Stimulated activated CD8-positive, alpha-beta memory T cell treated with anti-CD3 and anti-CD28 coated beads, Interleukin-7, amount 100 ng/mL, for 24 hours (primary cell): ENCODE measurements around the gene DENND1A.

Source experiments
- DNase-seq: peaks from one replicate; pipeline ENCODE4 v3.0.0-alpha.2; 2020; ENCODE audit warnings: low read depth

The DENND1A gene

GRCh38 chr9:123487944-123488548, 441.9 kb downstream of the DENND1A start:
- no peak for DNase-seq

GRCh38 chr9:123486431-123486830, 443.5 kb downstream of the DENND1A start:
- DNase-seq = no peak

- DNase-seq = no peak
These were observed 444.7 kb downstream of the DENND1A start for GRCh38 chr9:123485216-123485615.

GRCh38 chr9:123484130-123484529, 445.8 kb downstream of the DENND1A start:
- DNase-seq = no peak

GRCh38 chr9:123483191-123483803, 446.6 kb downstream of the DENND1A start:
- no peak for DNase-seq

- DNase-seq = no peak
These were observed 447.5 kb downstream of the DENND1A start for GRCh38 chr9:123482295-123482968.

- DNase-seq = no peak
These were observed 448.6 kb downstream of the DENND1A start for GRCh38 chr9:123481209-123481865.

GRCh38 chr9:123480791-123481190, 449.1 kb downstream of the DENND1A start:
- no peak for DNase-seq

GRCh38 chr9:123480096-123480495, 449.8 kb downstream of the DENND1A start:
- no peak for DNase-seq

GRCh38 chr9:123478967-123479602, 450.8 kb downstream of the DENND1A start:
- no peak for DNase-seq

GRCh38 chr9:123478160-123478559, 451.8 kb downstream of the DENND1A start:
- DNase-seq = no peak

- no peak for DNase-seq
These were observed 454.5 kb downstream of the DENND1A start for GRCh38 chr9:123475407-123475806.

- no peak for DNase-seq
These were observed 456.9 kb downstream of the DENND1A start for GRCh38 chr9:123472862-123473614.

GRCh38 chr9:123471843-123472570, 457.9 kb downstream of the DENND1A start:
- DNase-seq = no peak

GRCh38 chr9:123470991-123471770, 458.7 kb downstream of the DENND1A start:
- DNase-seq = no peak

GRCh38 chr9:123470121-123470782, 459.7 kb downstream of the DENND1A start:
- no peak for DNase-seq

- no peak for DNase-seq
These were observed 460.6 kb downstream of the DENND1A start for GRCh38 chr9:123469282-123469681.

GRCh38 chr9:123468541-123468940, 461.4 kb downstream of the DENND1A start:
- no peak for DNase-seq

GRCh38 chr9:123465304-123465703, 464.6 kb downstream of the DENND1A start:
- no peak for DNase-seq

GRCh38 chr9:123460091-123460490, 469.8 kb downstream of the DENND1A start:
- no peak for DNase-seq
